Neutrophil (primary cell): Measurements from ENCODE around the gene DNAJC13.
"Not testable (repeated sequence)": the region's sequence is repeated elsewhere in the genome, so short reads cannot be mapped to it uniquely, and the experiment has no call there.

ENCODE experiments used
- H3K27ac ChIP-seq: fragments of 200-600 bp; sonication (generic); 2 replicates; pipeline ENCODE4 v1.5.1; 2016; ENCODE audit warnings: mild to moderate bottlenecking, moderate library complexity
- H3K27me3 ChIP-seq: fragments of 200-600 bp; sonication (generic); 2 replicates; pipeline ENCODE4 v1.6.0; 2016; ENCODE audit warnings: mild to moderate bottlenecking
- H3K36me3 ChIP-seq: fragments of 200-600 bp; sonication (generic); 2 replicates; pipeline ENCODE4 v1.5.1; 2017
- H3K4me1 ChIP-seq, 2 experiments: fragments of 200-600 bp in 1 of 2; sonication (generic) in 1 of 2; 1 replicate in 1 of 2; 2 replicates in 1 of 2; pipeline versions ENCODE4 v1.5.1 to v1.6.1; 2013 to 2016; ENCODE audit warnings: low read depth in 1 of 2, low read length in 1 of 2, mild to moderate bottlenecking in 1 of 2, moderate library complexity in 1 of 2; ENCODE audit not compliant: control insufficient read depth in 1 of 2, insufficient read depth in 1 of 2
- H3K4me3 ChIP-seq, 2 experiments: fragments of 200-600 bp in 1 of 2; sonication (generic) in 1 of 2; 1 replicate in 1 of 2; 2 replicates in 1 of 2; pipeline ENCODE4 v1.5.1; 2013 to 2016; ENCODE audit warnings: low read depth in 1 of 2, low read length in 1 of 2, mild to moderate bottlenecking in 1 of 2, moderate library complexity in 1 of 2
- H3K9me3 ChIP-seq: fragments of 200-600 bp; sonication (generic); 2 replicates; pipeline ENCODE4 v1.5.1; 2016
- TF ChIP-seq, protein P1 (sequence below): fragments of 200-600 bp; sonication (generic); IDR thresholded peaks from 2 replicates; pipeline ENCODE4 v1.5.1; 2016; ENCODE audit warnings: antibody characterized with exemption

The DNAJC13 gene

DNA sequence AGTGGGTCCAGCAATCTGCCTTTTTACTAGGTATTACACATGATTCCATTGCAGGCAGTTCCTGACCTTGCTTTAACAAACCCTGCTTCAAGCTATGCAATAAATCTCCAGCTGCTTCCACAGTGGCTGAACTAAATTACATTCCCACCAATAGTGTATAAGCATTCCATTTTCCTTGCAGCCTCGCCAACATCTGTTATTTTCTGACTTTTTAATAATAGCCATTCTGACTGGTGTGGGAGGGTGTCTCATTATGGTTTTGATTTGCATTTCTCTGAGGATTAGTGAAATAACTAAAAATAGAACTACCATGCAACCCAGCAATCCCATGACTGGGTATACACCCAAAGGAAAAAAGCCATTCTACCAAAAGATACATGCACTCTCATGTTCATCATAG is 36.4 kb upstream of the DNAJC13 start:
- H3K27me3 ChIP-seq, result no peaks in the 10 kb centered on the region
- H3K4me1 ChIP-seq, result no peaks in the 10 kb centered on the region
- H3K9me3 ChIP-seq, result no peaks in the 10 kb centered on the region
- no peak overlapping the region for H3K4me3 ChIP-seq
- H3K36me3 ChIP-seq, result peaks cover 16% of the 10 kb centered on the region
- TF ChIP-seq, protein P1, sequence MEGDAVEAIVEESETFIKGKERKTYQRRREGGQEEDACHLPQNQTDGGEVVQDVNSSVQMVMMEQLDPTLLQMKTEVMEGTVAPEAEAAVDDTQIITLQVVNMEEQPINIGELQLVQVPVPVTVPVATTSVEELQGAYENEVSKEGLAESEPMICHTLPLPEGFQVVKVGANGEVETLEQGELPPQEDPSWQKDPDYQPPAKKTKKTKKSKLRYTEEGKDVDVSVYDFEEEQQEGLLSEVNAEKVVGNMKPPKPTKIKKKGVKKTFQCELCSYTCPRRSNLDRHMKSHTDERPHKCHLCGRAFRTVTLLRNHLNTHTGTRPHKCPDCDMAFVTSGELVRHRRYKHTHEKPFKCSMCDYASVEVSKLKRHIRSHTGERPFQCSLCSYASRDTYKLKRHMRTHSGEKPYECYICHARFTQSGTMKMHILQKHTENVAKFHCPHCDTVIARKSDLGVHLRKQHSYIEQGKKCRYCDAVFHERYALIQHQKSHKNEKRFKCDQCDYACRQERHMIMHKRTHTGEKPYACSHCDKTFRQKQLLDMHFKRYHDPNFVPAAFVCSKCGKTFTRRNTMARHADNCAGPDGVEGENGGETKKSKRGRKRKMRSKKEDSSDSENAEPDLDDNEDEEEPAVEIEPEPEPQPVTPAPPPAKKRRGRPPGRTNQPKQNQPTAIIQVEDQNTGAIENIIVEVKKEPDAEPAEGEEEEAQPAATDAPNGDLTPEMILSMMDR, result no peak
- H3K27ac ChIP-seq, result no peak overlapping the region

DNA sequence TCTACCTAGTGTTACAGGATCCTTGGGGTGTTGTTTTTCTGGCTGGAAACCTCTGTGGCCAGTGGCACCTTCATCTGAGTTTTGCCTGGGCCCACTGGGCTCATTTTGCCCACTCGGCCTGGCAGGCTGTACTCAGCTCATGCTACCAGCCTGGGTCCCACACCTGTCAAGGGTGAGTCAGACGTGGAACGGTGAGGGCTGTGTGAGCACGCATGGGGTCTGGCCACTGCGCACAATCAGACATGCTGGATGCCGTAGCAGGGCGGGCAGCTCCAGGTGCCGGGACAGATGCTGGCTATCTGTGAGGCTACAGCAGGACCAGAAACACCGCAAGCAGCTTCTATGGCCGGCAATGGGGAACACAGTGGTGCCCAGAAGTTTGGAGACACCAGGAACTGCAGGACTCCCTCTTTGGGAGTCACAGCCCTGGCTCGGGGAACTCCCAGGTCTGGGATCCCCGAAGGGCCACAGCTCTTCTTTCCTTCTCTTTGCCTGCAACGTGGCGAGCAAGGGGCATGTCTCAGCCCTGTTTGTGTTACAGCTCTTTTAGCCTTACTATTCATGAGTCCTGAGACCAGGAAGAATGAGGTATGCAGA is 35.9 kb upstream of the DNAJC13 start:
- no peak overlapping the region for H3K4me3 ChIP-seq
- peaks cover 16% of the 10 kb centered on the region for H3K36me3 ChIP-seq
- no peaks in the 10 kb centered on the region for H3K9me3 ChIP-seq
- no peaks in the 10 kb centered on the region for H3K27me3 ChIP-seq
- TF ChIP-seq, protein P1, result no peak
- peaks cover 0 to 4% of the 10 kb centered on the region in 2 experiments for H3K4me1 ChIP-seq
- H3K27ac ChIP-seq, result no peak overlapping the region

DNA sequence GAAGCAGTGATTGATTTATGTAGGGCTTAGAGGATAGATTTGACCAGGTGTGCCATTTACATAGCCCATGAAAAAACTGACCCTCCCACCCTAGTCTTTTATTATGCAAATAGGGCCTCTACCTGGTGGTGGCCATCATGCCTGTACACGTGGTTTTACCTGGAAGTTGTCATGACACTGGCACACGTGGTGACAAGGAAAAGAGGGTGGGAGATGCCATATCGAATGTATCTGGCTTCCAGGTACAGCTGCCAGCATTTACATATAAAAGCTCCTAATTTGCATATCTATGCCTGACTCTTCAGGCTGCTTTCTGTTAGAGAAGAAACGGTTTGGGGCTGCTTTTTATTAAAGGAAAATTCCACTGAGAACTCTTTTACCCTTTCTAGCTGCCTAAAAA is 35.0 kb upstream of the DNAJC13 start:
- Histone ChIP-seq H3K27ac (no peak overlapping the region), H3K4me3 (no peak overlapping the region), H3K36me3 (peaks cover 10% of the 10 kb centered on the region), H3K4me1 (peaks cover 0 to 12% of the 10 kb centered on the region in 2 experiments), H3K27me3 (no peaks in the 10 kb centered on the region), H3K9me3 (no peaks in the 10 kb centered on the region)
- TF ChIP-seq, protein P1, result no peak

DNA sequence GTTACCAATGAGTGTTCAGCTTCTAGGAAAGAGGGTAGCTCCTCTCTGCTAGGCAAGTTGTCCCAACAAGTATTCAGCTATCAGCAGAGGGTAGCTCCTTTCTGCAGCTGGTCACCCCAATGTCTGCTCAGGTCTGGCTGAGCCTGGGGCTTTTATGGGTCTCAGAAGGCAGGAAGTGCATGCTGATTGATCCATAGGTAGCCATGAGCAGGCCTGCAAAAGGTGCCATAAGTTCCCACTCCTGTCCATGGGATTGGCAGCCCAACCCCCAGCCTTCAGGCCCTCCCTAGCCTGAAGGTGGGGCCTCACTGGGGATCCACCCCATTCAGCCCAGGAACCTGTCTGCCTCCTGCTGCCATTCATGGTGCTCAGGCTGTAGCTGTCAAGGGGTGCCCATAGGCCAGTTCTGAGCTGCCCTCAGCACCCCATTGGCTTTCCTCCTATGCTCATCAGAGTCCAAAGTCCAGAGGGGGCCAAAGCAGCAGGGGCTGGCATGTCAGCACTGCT is 34.6 kb upstream of the DNAJC13 start:
- H3K27ac ChIP-seq, result no peak overlapping the region
- peaks cover 9% of the 10 kb centered on the region for H3K36me3 ChIP-seq
- H3K9me3 ChIP-seq, result no peaks in the 10 kb centered on the region
- H3K27me3 ChIP-seq, result no peaks in the 10 kb centered on the region
- H3K4me3 ChIP-seq, result no peak overlapping the region
- TF ChIP-seq, protein P1, result no peak
- H3K4me1 ChIP-seq, result peaks cover 0 to 14% of the 10 kb centered on the region in 2 experiments

DNA sequence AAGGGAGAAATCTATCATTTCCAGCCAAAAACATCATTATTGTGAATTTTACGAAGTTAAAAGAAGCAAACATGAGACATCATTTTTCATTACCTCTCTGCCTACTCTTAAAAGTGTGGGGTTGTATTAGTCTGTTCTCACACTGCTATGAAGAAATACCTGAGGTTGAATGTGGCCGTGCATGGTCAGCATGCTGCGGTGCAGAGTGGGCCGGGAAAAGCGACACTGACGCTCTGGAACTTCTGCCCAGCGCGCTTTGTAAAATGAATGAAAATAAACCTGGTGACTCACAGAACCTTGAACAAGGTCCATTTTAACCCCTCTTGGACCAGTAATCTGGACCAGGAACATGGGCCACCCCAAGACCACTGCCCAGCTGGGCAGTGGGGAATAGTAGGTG is 31.0 kb upstream of the DNAJC13 start:
- TF ChIP-seq, protein P1, result no peak
- no peak overlapping the region for H3K4me3 ChIP-seq
- H3K36me3 ChIP-seq, result peaks cover 5% of the 10 kb centered on the region
- peaks cover 0 to 14% of the 10 kb centered on the region in 2 experiments for H3K4me1 ChIP-seq
- H3K9me3 ChIP-seq, result no peaks in the 10 kb centered on the region
- H3K27ac ChIP-seq, result no peak overlapping the region
- H3K27me3 ChIP-seq, result no peaks in the 10 kb centered on the region

DNA sequence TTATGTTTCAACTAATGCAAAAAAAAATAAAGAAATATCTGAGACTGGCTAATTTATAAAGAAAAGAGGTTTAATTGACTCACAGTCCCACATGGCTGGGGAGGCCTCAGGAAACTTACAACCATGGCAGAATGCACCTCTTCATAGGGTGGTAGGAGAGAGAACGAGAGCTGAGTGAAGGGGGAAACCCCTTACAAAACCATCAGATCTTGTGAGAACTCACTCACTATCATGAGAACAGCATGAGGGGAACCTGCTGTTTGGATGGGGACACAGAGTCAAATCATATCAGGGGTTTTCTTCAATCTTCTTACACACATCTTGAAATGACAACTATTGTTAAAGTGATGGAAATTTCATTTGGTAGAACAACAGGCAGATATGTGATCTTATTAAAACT is 24.6 kb upstream of the DNAJC13 start:
- not testable (repeated sequence) for H3K4me3 ChIP-seq, H3K9me3 ChIP-seq, H3K27ac ChIP-seq, H3K36me3 ChIP-seq, H3K27me3 ChIP-seq
- H3K4me1 ChIP-seq, result peaks cover 0 to 11% of the 10 kb centered on the region in 2 experiments
